ENCODE data around the gene ODAD3. TPM values are rescaled to one million over a fixed set of nuclear protein-coding genes. Genes with fewer than 3 reads are reported as not detected.

ODAD3 gene
- total and polyA plus RNA-seq, 2 of the 13 experiments (the other 11 are each of a cell fraction or from before 2014, with no cell fraction given) = 0.04 to 0.08 TPM

GRCh38 chr19:11482384-11483050, 47.6 kb upstream of the ODAD3 start (continued):
- TF ChIP-seq, protein P1, sequence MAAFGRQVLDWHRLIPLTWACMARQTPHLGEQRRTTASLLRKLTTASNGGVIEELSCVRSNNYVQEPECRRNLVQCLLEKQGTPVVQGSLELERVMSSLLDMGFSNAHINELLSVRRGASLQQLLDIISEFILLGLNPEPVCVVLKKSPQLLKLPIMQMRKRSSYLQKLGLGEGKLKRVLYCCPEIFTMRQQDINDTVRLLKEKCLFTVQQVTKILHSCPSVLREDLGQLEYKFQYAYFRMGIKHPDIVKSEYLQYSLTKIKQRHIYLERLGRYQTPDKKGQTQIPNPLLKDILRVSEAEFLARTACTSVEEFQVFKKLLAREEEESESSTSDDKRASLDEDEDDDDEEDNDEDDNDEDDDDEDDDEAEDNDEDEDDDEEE (CRISPR knock-in tag; IDR thresholded peaks at IDR 0.05) = no peak
- TF ChIP-seq, protein P2, sequence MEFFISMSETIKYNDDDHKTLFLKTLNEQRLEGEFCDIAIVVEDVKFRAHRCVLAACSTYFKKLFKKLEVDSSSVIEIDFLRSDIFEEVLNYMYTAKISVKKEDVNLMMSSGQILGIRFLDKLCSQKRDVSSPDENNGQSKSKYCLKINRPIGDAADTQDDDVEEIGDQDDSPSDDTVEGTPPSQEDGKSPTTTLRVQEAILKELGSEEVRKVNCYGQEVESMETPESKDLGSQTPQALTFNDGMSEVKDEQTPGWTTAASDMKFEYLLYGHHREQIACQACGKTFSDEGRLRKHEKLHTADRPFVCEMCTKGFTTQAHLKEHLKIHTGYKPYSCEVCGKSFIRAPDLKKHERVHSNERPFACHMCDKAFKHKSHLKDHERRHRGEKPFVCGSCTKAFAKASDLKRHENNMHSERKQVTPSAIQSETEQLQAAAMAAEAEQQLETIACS (CRISPR knock-in tag; IDR thresholded peaks at IDR 0.05) = peak; percentile 61
- 0 out of 2 replicates have a peak, but pooled peaks have one; percentile 40 for TF ChIP-seq NFE2L1 (CRISPR knock-in tag; IDR thresholded peaks at IDR 0.05; ENCODE audit: borderline replicate concordance)
- no peak for TF ChIP-seq ZNF816 (CRISPR knock-in tag; IDR thresholded peaks at IDR 0.05; ENCODE audit: borderline replicate concordance)
- TF ChIP-seq IRX3 (CRISPR knock-in tag; IDR thresholded peaks at IDR 0.05; ENCODE audit: borderline replicate concordance, low read depth) = peak; percentile 94
- no peak for TF ChIP-seq ZNF101 (CRISPR knock-in tag; IDR thresholded peaks at IDR 0.05; ENCODE audit: borderline replicate concordance, low read depth)
- no peak for TF ChIP-seq SMARCC2 (IDR thresholded peaks at IDR 0.05)
- TF ChIP-seq AGO2 (optimal IDR thresholded peaks at IDR 0.05; ENCODE audit: low read depth, low read length) = peak; percentile 93
- TF ChIP-seq ZNF12 (CRISPR knock-in tag; IDR thresholded peaks at IDR 0.05) = no peak
- 0 out of 2 replicates have a peak, but pooled peaks have one; percentile 83 for TF ChIP-seq SNAPC2 (CRISPR knock-in tag; IDR thresholded peaks at IDR 0.05)
- no peak for TF ChIP-seq ATF1 (CRISPR knock-in tag; IDR thresholded peaks at IDR 0.05)
- peak; percentile 60; the same call in 1 of the 2 replicates for TF ChIP-seq SP5 (CRISPR knock-in tag; IDR thresholded peaks at IDR 0.05; ENCODE audit: borderline replicate concordance, low read depth)
- TF ChIP-seq, protein P3, sequence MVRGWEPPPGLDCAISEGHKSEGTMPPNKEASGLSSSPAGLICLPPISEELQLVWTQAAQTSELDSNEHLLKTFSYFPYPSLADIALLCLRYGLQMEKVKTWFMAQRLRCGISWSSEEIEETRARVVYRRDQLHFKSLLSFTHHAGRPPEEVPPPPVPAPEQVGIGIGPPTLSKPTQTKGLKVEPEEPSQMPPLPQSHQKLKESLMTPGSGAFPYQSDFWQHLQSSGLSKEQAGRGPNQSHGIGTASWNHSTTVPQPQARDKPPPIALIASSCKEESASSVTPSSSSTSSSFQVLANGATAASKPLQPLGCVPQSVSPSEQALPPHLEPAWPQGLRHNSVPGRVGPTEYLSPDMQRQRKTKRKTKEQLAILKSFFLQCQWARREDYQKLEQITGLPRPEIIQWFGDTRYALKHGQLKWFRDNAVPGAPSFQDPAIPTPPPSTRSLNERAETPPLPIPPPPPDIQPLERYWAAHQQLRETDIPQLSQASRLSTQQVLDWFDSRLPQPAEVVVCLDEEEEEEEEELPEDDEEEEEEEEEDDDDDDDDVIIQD (CRISPR knock-in tag; IDR thresholded peaks at IDR 0.05; ENCODE audit: low read depth) = no peak
- no peak for TF ChIP-seq REXO4 (CRISPR knock-in tag; IDR thresholded peaks at IDR 0.05; ENCODE audit: borderline replicate concordance)
- peak; percentile 82 for TF ChIP-seq ZNF331 (CRISPR knock-in tag; IDR thresholded peaks at IDR 0.05)
- no peak for TF ChIP-seq KAT2B (IDR thresholded peaks at IDR 0.05; ENCODE audit: borderline replicate concordance, low read depth, low read length)
- TF ChIP-seq ZNF770 (CRISPR knock-in tag; IDR thresholded peaks at IDR 0.05) = peak; percentile 61
- peak; percentile 54; the same call in 1 of the 2 replicates for TF ChIP-seq SOX5 (CRISPR knock-in tag; IDR thresholded peaks at IDR 0.05; ENCODE audit: borderline replicate concordance)
- TF ChIP-seq KDM5A (IDR thresholded peaks at IDR 0.05; ENCODE audit: borderline replicate concordance, low read length) = no peak
- TF ChIP-seq ZNF441 (CRISPR knock-in tag; IDR thresholded peaks at IDR 0.05; ENCODE audit: borderline replicate concordance) = no peak
- peak; percentile 91 for TF ChIP-seq USF2 (IDR thresholded peaks at IDR 0.05; ENCODE audit: low read depth, low read length)
- peak; percentile 90; the same call in 1 of the 2 replicates for TF ChIP-seq USF2 (CRISPR knock-in tag; IDR thresholded peaks at IDR 0.05; ENCODE audit: borderline replicate concordance)
